BE2C (cell line): ENCODE data around the gene TTC13.
A peak's percentile ranks its signal among the peaks of the same experiment; 100 is the strongest.

Experiments
- DNase-seq: peaks from one replicate; pipeline ENCODE4 v3.0.0-alpha.2; 2020
- H3K27me3 ChIP-seq: fragments of 250-450 bp; sonication (Bioruptor Pico); 2 replicates; pipeline ENCODE4 v1.5.1; 2020; ENCODE audit warnings: mild to moderate bottlenecking
- H3K36me3 ChIP-seq: fragments of 250-450 bp; sonication (Bioruptor Pico); 2 replicates; pipeline ENCODE4 v1.5.1; 2020; ENCODE audit warnings: mild to moderate bottlenecking
- H3K4me1 ChIP-seq: fragments of 250-450 bp; sonication (Bioruptor Pico); 2 replicates; pipeline ENCODE4 v1.5.1; 2020
- H3K4me3 ChIP-seq: 2 replicates; pipeline ENCODE4 v1.5.1; 2011; ENCODE audit warnings: low read depth, low read length
- H3K9me3 ChIP-seq: fragments of 250-450 bp; sonication (Bioruptor Pico); 2 replicates; pipeline ENCODE4 v1.5.1; 2020
- TF ChIP-seq, protein P1 (sequence below): IDR thresholded peaks from 2 replicates; pipeline ENCODE4 v1.5.1; 2012; ENCODE audit warnings: mild to moderate bottlenecking, low read depth, low read length

Gene TTC13

DNA sequence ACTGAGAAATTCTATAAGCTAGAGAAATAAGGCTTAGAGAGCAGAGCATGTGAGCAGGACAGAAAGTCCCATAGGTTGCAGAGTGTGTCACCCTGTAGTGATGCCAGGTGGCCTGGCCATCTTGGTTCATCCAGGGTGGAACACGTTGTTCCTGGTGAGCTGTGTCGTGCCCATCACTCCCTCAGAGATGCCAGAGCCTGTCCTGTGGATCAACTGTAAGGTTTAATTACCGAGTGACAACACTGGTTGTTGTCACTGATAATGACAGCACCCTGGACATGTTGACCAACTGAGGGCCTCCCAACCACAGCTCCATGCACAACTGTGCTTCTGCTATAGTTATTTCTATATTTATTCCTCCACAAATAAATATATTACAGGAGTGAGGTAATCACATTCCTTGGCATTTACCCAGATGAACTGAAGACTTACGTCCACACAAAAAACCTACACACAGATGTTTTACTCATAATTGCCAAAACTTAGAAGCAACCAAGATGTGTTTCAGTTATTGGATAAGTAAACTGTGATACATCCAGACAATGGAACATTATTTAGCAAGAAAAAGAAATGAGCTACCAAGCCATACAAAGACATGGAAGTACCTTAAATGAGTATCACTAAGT is 116.6 kb downstream of the TTC13 start:
- Histone ChIP-seq H3K9me3 (no peaks in the 10 kb centered on the region), H3K4me1 (peaks cover 2% of the 10 kb centered on the region; the same call in 1 of the 2 replicates), H3K36me3 (no peaks in the 10 kb centered on the region), H3K27me3 (no peaks in the 10 kb centered on the region), H3K4me3 (no peak overlapping the region)
- no peak for DNase-seq
- TF ChIP-seq, protein P1, sequence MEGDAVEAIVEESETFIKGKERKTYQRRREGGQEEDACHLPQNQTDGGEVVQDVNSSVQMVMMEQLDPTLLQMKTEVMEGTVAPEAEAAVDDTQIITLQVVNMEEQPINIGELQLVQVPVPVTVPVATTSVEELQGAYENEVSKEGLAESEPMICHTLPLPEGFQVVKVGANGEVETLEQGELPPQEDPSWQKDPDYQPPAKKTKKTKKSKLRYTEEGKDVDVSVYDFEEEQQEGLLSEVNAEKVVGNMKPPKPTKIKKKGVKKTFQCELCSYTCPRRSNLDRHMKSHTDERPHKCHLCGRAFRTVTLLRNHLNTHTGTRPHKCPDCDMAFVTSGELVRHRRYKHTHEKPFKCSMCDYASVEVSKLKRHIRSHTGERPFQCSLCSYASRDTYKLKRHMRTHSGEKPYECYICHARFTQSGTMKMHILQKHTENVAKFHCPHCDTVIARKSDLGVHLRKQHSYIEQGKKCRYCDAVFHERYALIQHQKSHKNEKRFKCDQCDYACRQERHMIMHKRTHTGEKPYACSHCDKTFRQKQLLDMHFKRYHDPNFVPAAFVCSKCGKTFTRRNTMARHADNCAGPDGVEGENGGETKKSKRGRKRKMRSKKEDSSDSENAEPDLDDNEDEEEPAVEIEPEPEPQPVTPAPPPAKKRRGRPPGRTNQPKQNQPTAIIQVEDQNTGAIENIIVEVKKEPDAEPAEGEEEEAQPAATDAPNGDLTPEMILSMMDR = no peak

DNA sequence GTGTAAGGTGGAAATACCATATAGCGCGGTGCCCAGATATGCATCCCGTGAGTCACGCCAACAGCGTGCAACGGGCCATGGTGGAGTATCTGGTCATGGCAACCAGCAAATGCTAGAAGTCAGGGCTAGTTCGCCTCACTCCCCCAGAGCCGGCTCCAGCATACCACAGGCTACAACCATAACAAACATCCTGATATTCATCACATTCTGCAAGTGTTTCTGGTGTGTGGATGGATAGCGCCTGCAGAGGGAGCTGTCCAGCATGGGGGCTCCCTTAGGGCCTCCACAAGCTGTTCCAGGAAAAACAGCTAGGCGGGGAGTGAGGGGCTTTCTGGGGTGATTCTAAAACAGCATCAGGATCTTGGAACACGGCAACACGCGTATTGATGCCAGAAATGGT is 117.2 kb downstream of the TTC13 start:
- DNase-seq = no peak
- Histone ChIP-seq H3K36me3 (no peaks in the 10 kb centered on the region), H3K9me3 (no peaks in the 10 kb centered on the region), H3K4me1 (0 out of 2 replicates have a peak, but pooled peaks cover 2% of the 10 kb centered on the region), H3K27me3 (no peaks in the 10 kb centered on the region), H3K4me3 (no peak overlapping the region)
- TF ChIP-seq, protein P1 = 0 out of 2 replicates have a peak, but pooled peaks have one; percentile 15

DNA sequence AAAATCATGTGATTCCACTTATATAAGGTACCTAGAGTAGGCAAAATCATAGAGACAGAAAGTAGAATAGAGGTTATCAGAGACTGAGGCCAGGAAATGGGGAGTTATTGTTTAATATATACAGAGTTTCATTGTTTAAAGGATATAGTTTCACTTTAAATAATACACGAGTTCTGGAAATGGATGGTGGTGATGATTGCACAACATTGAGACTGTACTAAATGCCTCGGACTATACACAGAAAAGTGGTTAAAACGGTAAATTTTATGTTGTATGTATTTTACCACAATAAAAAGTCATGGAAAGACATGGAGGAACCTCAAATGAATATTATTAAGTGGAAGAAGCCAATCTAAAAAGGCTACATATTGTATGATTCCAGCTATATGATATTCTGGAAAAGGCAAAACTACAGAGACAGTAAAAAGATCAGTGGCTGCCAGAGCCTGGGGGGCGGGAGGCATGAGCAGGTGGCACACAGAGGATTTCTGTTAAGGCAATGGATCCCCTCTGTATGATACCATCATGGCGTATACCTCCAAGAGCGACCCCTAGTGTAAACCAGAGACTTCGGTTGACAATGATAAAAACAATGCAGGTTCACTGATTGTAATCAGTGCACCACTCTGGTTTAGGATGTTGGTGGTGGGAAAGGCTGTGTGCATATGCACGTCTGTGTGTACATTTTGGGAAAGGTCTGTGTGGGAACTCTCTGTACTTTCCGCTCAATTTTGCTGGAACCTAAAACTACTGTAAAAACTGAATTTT is 117.9 kb downstream of the TTC13 start:
- Histone ChIP-seq H3K4me3 (no peak overlapping the region), H3K36me3 (no peaks in the 10 kb centered on the region), H3K4me1 (0 out of 2 replicates have a peak, but pooled peaks cover 2% of the 10 kb centered on the region)

DNA sequence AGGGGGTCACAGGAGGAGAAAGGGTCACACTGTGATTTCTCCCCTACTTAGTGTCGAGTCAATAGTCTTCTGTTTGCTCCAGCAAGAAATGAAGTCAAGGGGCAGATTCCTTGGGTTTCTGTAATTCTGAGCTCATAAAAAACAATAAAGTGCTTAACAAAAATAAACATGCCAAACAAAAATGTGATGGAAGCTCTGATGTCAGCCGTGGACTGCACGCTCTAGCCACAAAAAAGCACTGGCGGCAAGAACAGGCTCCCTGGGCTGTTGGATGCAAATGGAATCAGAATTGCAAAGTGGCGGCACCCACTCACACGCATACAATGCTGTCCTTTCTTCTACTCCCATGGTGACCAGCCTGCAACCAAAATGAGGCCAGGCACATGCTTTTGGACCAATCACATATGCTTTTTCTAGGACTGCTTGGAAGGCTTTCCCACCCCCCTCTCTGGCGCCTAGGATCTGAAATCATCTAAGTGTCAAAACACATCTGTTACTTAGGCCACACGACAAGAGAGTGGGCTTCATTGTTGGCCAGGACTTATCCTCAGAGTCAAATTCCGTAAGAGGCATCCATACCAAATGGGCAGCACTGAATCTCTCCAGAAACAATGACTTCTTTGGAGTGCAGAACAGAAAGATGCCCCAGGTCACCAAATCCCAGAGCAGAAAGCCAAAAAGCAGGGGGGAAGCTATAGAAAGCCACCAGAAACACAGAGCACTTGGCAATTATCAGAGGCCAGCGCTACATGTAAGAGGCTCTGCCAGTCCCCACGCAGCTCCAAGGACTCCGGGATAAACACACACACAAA is 119.5 kb downstream of the TTC13 start:
- no peak for DNase-seq
- Histone ChIP-seq H3K4me3 (no peak overlapping the region), H3K9me3 (no peaks in the 10 kb centered on the region), H3K4me1 (no peaks in the 10 kb centered on the region), H3K36me3 (no peaks in the 10 kb centered on the region), H3K27me3 (no peaks in the 10 kb centered on the region)
- TF ChIP-seq, protein P1 = no peak

More for the DNA sequence above, 117.9 kb downstream of the TTC13 start:
- DNase-seq = no peak
- TF ChIP-seq, protein P1 = peak; percentile 38
- no peaks in the 10 kb centered on the region for H3K27me3 ChIP-seq
- H3K9me3 ChIP-seq = no peaks in the 10 kb centered on the region

DNA sequence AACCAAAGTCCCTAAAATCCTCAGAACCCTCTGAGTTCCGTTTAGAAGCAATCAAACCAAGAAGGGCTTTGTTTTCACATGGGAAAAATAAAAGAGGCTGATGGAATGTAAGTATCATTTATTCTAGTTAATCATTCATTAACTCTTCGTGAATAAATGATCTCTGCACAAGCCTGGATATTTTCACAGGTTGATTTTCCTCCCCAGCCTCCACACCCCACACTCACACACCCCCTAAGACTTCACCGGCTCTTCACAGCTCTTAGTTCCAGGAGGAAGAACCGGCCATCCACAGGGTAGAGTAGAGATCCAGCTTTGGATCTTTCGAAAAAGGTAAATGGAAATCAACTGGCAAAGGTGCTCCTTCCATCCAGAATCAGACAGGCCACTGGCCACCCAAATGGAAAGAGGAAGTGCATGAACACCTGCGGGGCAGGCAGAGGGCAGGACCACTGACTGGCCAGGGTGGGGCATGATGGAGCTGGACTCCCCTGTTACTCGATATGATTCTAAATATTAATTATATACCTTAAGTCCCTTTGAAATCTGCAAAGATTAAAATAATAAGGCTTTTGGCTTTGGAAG is 120.3 kb downstream of the TTC13 start:
- no peak overlapping the region for H3K4me3 ChIP-seq
- no peaks in the 10 kb centered on the region for H3K4me1 ChIP-seq
- TF ChIP-seq, protein P1 = no peak
- no peaks in the 10 kb centered on the region for H3K9me3 ChIP-seq
- H3K27me3 ChIP-seq = no peaks in the 10 kb centered on the region
- no peaks in the 10 kb centered on the region for H3K36me3 ChIP-seq
- no peak for DNase-seq
